T47D (cell line): ENCODE measurements around the gene PRDX3.

ENCODE experiments used
- DNase-seq, 2 experiments: peaks; one replicate each; pipeline versions ENCODE4 v3.0.0 to v3.0.0-alpha.2; 2011 to 2012; ENCODE audit warnings: low read depth in 1 of 2, low spot score in 1 of 2
- JUND ChIP-seq: IDR thresholded peaks from 2 replicates; pipeline ENCODE4 v1.6.1; 2012; ENCODE audit warnings: low read depth
- in situ Hi-C: cut with HindIII; loops from 2 replicates; pipeline ENCODE4 v1.10.0; 2016; ENCODE audit warnings: low sequenced_read_pairs, low pct_unique_long_range_greater_than_20kb

The PRDX3 gene

GRCh38 chr10:119211176-119211575 is 32.6 kb upstream of the PRDX3 start:
- no peak for TF ChIP-seq JUND
- no peak for DNase-seq
- in situ Hi-C loops, result no loop called here

- no peak for DNase-seq
- no peak for TF ChIP-seq JUND
- in situ Hi-C loops, result no loop called here
These were observed 32.0 kb upstream of the PRDX3 start for GRCh38 chr10:119210633-119211032.

- in situ Hi-C loops, result no loop called here
- DNase-seq, result no peak
- TF ChIP-seq JUND, result no peak
These were observed 31.2 kb upstream of the PRDX3 start for GRCh38 chr10:119209736-119210355.

- DNase-seq, result peak; percentile 23 to 26
- TF ChIP-seq JUND, result no peak
- in situ Hi-C loops, result no loop called here
These were observed 30.6 kb upstream of the PRDX3 start for GRCh38 chr10:119209035-119209735.

GRCh38 chr10:119208553-119208940 is 29.9 kb upstream of the PRDX3 start:
- DNase-seq, result no peak
- TF ChIP-seq JUND, result no peak
- in situ Hi-C loops, result no loop called here

GRCh38 chr10:119207713-119208552 is 29.3 kb upstream of the PRDX3 start:
- in situ Hi-C loops, result no loop called here
- DNase-seq, result peak; percentile 7 to 15

GRCh38 chr10:119207366-119207666 is 28.7 kb upstream of the PRDX3 start, which contains the start of gene GRK5:
TSS of gene GRK5 (plus strand) at chr10:119207571. CDS start at chr10:119207918, 347 bp downstream.
- TF ChIP-seq JUND, result no peak
- in situ Hi-C loops, result no loop called here
- DNase-seq, result peak; percentile 88 to 92

More at GRCh38 chr10:119207713-119208552, 29.3 kb upstream of the PRDX3 start:
- TF ChIP-seq JUND, result no peak

GRCh38 chr10:119206603-119207365 is 28.2 kb upstream of the PRDX3 start:
- in situ Hi-C loops, result no loop called here
- no peak for TF ChIP-seq JUND
- peak; percentile 22 to 48 for DNase-seq

- TF ChIP-seq JUND, result no peak
- in situ Hi-C loops, result no loop called here
- no peak for DNase-seq
These were observed 27.4 kb upstream of the PRDX3 start for GRCh38 chr10:119205894-119206602.

GRCh38 chr10:119203006-119203405 is 24.4 kb upstream of the PRDX3 start:
- in situ Hi-C loops, result no loop called here
- TF ChIP-seq JUND, result no peak
- no peak for DNase-seq

GRCh38 chr10:119201233-119201632 is 22.6 kb upstream of the PRDX3 start:
- no peak for TF ChIP-seq JUND
- no peak for DNase-seq
- in situ Hi-C loops, result no loop called here
